HG03469 (cell line): ENCODE measurements around the gene PIWIL4.
"Not testable (repeated sequence)": the region's sequence is repeated elsewhere in the genome, so short reads cannot be mapped to it uniquely, and the experiment has no call there.

Experiments used
- ATAC-seq: cut with Tn5 transposase; IDR thresholded peaks from one replicate; pipeline ENCODE4 v1.9.1; 2021; ENCODE audit warnings: mild to moderate bottlenecking, moderate library complexity, moderate number of reproducible peaks; ENCODE audit not compliant: unreplicated experiment

The PIWIL4 gene

GRCh38 chr11:94583866-94584500 is 16.8 kb downstream of the PIWIL4 start:
- peak; percentile 30 for ATAC-seq

DNA sequence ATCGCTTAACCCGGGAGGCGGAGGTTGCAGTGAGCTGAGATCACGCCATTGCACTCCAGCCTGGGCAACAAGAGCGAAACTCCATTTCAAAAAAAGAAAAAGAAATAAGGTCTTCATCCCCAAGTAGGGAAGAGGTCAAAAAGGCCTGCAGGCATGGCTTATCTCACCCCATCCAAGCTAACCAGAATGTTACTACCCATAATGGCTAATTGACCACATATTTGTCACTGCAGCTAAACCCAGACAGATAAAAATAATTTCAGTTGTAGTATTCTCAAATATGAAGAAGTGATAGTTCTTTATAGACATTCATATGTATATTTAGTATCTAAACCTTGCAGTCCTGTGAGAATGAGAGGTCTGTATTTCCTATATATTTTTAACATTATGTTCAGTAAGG is 17.8 kb downstream of the PIWIL4 start:
- ATAC-seq, result no peak

GRCh38 chr11:94585399-94585798 is 18.2 kb downstream of the PIWIL4 start:
- no peak for ATAC-seq

- no peak for ATAC-seq
Observed at GRCh38 chr11:94586546-94586945, 19.4 kb downstream of the PIWIL4 start.

GRCh38 chr11:94586978-94587377 is 19.8 kb downstream of the PIWIL4 start:
- no peak for ATAC-seq

DNA sequence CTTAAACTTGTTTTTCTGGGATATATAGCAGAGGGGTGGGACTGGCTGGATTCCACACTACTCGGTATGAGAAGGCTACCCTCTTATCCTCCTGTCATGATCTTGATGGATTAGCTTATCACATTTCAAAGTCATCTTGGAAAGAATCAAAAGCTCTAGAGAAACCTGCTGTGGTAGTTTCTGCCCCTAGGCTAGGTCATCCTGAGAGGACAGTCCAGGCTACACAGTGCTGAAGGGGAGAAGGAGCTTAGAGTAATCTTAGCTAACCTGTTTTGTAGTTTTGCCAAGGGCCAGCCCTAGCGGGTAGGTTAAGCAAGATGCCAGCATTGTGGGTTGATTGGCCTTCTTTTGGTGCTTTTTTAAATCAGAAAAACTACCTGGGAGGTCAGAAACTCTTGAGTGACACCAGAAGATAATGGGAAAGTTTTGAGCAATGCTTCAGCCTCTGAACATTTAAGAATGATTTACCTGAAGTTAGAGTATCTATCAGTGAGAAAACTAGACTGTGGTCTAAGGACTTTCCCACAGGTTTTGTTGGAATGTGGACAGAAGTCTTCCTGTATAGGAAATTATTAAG is 21.3 kb downstream of the PIWIL4 start:
- ATAC-seq, result no peak

DNA sequence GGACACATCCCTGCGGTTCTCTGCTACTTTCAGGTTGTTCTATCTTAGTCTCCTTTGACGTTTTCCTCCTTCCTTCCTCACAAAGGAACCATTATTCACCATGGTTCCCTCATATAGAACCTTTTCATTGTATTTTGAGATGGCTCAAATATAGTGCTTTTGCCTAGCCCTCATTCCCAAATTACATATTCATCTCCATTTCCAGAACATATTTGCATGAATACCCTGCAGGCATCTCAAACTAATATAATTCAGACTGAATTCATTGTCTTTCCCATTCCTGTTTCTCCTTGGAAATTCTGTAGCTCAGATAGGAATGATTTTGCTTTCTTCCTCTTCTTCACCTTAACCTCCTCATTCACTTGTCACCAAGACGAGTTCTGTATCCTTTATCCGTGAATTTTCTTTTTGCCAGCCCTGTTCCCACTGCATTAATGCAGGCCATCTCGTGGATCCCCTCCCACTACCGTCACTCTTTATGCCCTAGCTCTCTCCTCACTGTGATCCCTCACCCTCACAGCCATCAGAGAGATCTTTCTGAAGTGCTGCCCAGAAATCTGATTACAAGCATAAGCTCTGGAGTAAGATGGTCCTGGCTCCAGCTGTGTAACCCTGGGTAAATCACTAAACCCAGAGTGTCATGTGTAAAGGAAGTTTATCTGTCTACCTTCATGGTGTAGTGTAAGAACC is 23.3 kb downstream of the PIWIL4 start:
- ATAC-seq, result no peak

- ATAC-seq, result peak; percentile 86
Observed at GRCh38 chr11:94593030-94593429, 25.9 kb downstream of the PIWIL4 start.

DNA sequence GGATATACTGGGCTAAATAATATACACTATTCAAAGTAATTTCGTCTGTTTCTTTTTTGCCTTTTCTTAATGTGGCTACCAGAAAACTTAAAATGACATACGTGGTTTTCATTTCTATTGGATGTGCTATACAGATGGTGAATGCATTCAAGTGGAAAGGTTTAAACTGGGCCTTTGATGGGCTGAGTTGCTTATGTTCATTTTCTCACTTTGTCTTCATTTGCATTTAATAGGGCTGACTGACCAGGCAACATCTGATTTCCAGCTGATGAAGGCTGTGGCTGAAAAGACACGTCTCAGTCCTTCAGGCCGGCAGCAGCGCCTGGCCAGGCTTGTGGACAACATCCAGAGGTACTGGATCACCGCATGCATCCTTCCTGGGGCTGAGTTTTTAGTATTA is 27.9 kb downstream of the PIWIL4 start:
- ATAC-seq, result no peak

- ATAC-seq, result no peak
Observed at GRCh38 chr11:94597896-94598295, 30.7 kb downstream of the PIWIL4 start.

GRCh38 chr11:94599510-94599909 is 32.3 kb downstream of the PIWIL4 start:
- no peak for ATAC-seq

GRCh38 chr11:94602430-94603372 is 35.5 kb downstream of the PIWIL4 start:
- peak; percentile 81 for ATAC-seq

- ATAC-seq, result no peak
Observed at GRCh38 chr11:94603587-94603986, 36.4 kb downstream of the PIWIL4 start.

- ATAC-seq, result no peak
Observed at GRCh38 chr11:94604482-94604881, 37.3 kb downstream of the PIWIL4 start.

- ATAC-seq, result no peak
Observed at GRCh38 chr11:94613120-94613519, 46.0 kb downstream of the PIWIL4 start.

- peak; percentile 79 for ATAC-seq
Observed at GRCh38 chr11:94623120-94623735, 56.1 kb downstream of the PIWIL4 start.

GRCh38 chr11:94625422-94625821 is 58.3 kb downstream of the PIWIL4 start:
- not testable (repeated sequence) for ATAC-seq

DNA sequence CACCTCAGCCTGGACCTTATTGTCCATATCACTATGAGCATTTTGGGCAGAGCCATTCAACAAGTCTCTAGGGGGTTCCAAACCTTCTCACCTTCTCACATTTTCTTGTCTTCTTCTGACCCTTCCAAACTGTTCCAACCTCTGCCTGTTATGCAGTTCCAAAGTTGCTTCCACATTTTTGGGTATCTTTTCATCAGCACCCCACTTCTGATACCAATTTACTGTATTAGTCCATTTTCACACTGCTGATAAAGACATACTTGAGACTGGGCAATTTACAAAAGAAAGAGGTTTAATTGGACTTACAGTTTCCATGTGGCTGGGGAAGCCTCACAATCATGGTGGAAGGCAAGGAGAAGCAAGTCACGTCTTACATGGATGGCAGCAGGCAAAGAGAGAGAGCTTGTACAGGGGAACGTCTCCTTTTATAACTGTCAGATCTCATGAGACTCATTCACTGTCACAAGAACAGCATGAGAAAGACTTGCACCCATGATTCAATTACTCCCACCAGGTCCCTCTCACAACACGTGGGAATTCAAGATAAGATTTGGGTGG is 59.9 kb downstream of the PIWIL4 start:
- not testable (repeated sequence) for ATAC-seq

DNA sequence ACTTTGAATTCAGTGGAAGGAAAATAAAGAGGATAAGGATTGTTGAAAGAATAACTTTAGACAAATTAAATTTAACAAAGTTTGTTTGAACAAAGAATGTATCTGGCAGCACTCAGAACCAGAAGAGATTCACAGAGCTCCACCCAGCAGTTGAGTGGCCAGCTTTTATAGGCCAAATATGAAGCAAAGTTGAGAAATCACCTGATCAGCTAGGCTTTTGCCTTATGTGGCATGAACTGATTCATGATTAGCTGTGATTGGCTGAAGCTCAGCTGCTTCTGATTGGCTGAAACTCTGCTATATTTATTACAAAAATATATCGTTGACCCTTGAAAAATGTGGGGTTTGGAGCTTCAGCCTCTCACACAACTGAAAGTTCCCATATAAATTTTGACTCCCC is 62.6 kb downstream of the PIWIL4 start:
- ATAC-seq, result no peak

DNA sequence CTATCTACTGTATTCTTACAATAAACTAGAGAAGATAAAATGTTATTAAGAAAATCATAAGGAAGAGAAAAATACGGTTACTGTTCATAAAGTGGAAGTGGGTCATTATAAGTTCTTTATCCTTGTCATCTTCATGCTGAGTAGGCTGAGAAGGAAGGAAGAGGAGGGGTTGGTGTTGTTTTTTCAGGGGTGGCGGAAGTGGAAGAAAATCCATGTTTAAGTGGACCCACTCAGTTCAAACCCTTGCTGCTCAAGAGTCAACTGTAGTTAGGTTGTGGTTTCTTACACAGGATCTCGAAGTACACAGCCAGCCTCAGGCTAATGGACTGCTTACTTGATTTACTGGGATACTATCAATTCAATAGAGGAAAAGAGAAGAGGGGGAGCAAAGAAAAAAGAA is 63.1 kb downstream of the PIWIL4 start:
- no peak for ATAC-seq
